ENCODE results near the gene RIMBP2.

DNA sequence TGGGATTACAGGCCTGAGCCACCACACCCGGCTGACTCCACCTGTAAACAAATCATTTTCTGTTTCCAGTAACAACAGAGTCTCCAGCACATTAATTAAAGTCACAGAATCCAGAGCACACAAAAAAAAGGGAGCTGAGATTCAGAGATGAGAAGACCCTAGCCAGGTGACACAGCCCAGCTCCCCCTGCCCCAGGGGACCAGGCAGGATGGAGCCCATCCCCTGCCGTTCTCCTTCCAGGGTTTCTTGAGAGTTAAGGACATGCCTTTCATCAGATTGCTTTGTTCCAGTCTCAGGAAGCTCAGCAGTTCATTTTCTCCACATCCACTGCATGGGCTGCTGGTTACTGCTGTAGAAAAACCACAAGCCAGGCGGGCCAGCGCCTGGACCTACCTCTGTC lies 81.2 kb downstream of the RIMBP2 start:
- TF ChIP-seq FOXK2 (conservative IDR thresholded peaks at IDR 0.05 in 1 of 2, IDR thresholded peaks at IDR 0.05 in 1 of 2; ENCODE audit: low read depth in 2 of 2) = no peak
- TF ChIP-seq RAD51 (IDR thresholded peaks at IDR 0.05; ENCODE audit: borderline replicate concordance, low read depth) = no peak
- TF ChIP-seq, protein P1, sequence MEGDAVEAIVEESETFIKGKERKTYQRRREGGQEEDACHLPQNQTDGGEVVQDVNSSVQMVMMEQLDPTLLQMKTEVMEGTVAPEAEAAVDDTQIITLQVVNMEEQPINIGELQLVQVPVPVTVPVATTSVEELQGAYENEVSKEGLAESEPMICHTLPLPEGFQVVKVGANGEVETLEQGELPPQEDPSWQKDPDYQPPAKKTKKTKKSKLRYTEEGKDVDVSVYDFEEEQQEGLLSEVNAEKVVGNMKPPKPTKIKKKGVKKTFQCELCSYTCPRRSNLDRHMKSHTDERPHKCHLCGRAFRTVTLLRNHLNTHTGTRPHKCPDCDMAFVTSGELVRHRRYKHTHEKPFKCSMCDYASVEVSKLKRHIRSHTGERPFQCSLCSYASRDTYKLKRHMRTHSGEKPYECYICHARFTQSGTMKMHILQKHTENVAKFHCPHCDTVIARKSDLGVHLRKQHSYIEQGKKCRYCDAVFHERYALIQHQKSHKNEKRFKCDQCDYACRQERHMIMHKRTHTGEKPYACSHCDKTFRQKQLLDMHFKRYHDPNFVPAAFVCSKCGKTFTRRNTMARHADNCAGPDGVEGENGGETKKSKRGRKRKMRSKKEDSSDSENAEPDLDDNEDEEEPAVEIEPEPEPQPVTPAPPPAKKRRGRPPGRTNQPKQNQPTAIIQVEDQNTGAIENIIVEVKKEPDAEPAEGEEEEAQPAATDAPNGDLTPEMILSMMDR (IDR thresholded peaks at IDR 0.05 in 2 of 3, conservative IDR thresholded peaks at IDR 0.05 in 1 of 3; ENCODE audit: insufficient read depth in 2 of 3, low read depth in 1 of 3, low read length in 3 of 3) = no peak
- TF ChIP-seq EZH2 (IDR thresholded peaks at IDR 0.05; ENCODE audit: borderline replicate concordance, low read depth, low read length) = no peak
- TF ChIP-seq ZBTB7A (IDR thresholded peaks at IDR 0.05; ENCODE audit: borderline replicate concordance, control insufficient read depth, low read depth, low read length) = no peak
- no peak for TF ChIP-seq NFATC3 (IDR thresholded peaks at IDR 0.05)
- TF ChIP-seq, protein P2, sequence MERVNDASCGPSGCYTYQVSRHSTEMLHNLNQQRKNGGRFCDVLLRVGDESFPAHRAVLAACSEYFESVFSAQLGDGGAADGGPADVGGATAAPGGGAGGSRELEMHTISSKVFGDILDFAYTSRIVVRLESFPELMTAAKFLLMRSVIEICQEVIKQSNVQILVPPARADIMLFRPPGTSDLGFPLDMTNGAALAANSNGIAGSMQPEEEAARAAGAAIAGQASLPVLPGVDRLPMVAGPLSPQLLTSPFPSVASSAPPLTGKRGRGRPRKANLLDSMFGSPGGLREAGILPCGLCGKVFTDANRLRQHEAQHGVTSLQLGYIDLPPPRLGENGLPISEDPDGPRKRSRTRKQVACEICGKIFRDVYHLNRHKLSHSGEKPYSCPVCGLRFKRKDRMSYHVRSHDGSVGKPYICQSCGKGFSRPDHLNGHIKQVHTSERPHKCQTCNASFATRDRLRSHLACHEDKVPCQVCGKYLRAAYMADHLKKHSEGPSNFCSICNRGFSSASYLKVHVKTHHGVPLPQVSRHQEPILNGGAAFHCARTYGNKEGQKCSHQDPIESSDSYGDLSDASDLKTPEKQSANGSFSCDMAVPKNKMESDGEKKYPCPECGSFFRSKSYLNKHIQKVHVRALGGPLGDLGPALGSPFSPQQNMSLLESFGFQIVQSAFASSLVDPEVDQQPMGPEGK (CRISPR knock-in tag; IDR thresholded peaks at IDR 0.05; ENCODE audit: borderline replicate concordance) = no peak
- TF ChIP-seq RUNX1 (IDR thresholded peaks at IDR 0.05; ENCODE audit: low read depth) = no peak

All from K562 (cell line).